H9 (cell line): ENCODE measurements around the gene RORC. TPM values are rescaled to one million over a fixed set of nuclear protein-coding genes. Genes with fewer than 3 reads are reported as not detected.

Experiments used
- DNase-seq: peaks from one replicate; pipeline ENCODE4 v3.0.0-alpha.2; 2017
- H2AFZ ChIP-seq: one replicate; pipeline ENCODE4 v1.6.1; 2013; ENCODE audit warnings: mild to moderate bottlenecking, low read length, control low read depth, moderate library complexity
- H2AK5ac ChIP-seq: 2 replicates; pipeline ENCODE4 v1.6.1; 2013; ENCODE audit warnings: low read length, control low read depth, mixed read lengths; ENCODE audit not compliant: insufficient read length
- H2BK120ac ChIP-seq: one replicate; pipeline ENCODE4 v1.6.1; 2013; ENCODE audit warnings: low read depth, mild to moderate bottlenecking, low read length, control low read depth, inconsistent platforms; ENCODE audit not compliant: poor library complexity, severe bottlenecking
- H2BK12ac ChIP-seq: 2 replicates; pipeline ENCODE4 v1.6.1; 2013; ENCODE audit warnings: low read length, control low read depth, mixed read lengths, low read depth; ENCODE audit not compliant: insufficient read length
- H2BK15ac ChIP-seq: 2 replicates; pipeline ENCODE4 v1.6.1; 2013; ENCODE audit warnings: low read depth, low read length, control low read depth
- H2BK20ac ChIP-seq: one replicate; pipeline ENCODE4 v1.6.1; 2013; ENCODE audit warnings: low read depth, mild to moderate bottlenecking, low read length, control low read depth, inconsistent platforms; ENCODE audit not compliant: poor library complexity, severe bottlenecking
- H2BK5ac ChIP-seq: 2 replicates; pipeline ENCODE4 v1.6.1; 2013; ENCODE audit warnings: low read length, control low read depth, mixed read lengths; ENCODE audit not compliant: insufficient read length
- H3K14ac ChIP-seq: 2 replicates; pipeline ENCODE4 v1.6.1; 2013; ENCODE audit warnings: low read length, control low read depth; ENCODE audit not compliant: insufficient read depth
- H3K18ac ChIP-seq: 2 replicates; pipeline ENCODE4 v1.6.1; 2013; ENCODE audit warnings: low read depth, mild to moderate bottlenecking, mixed read lengths, low read length, control low read depth; ENCODE audit not compliant: insufficient read length
- H3K23ac ChIP-seq: 2 replicates; pipeline ENCODE4 v1.6.1; 2013; ENCODE audit warnings: low read length, control low read depth, mixed read lengths, low read depth; ENCODE audit not compliant: insufficient read length
- H3K23me2 ChIP-seq: 2 replicates; pipeline ENCODE4 v1.6.1; 2013; ENCODE audit warnings: low read depth, mild to moderate bottlenecking, mixed read lengths, low read length, control low read depth; ENCODE audit not compliant: insufficient read length, poor library complexity, severe bottlenecking
- H3K27ac ChIP-seq: 2 replicates; pipeline ENCODE4 v1.5.1; 2013; ENCODE audit warnings: low read length, control low read depth, mixed read lengths, low read depth; ENCODE audit not compliant: insufficient read length
- H3K27me3 ChIP-seq: 2 replicates; pipeline ENCODE4 v1.6.1; 2013; ENCODE audit warnings: low read length, control low read depth, inconsistent platforms; ENCODE audit not compliant: insufficient read depth
- H3K4ac ChIP-seq: 2 replicates; pipeline ENCODE4 v1.6.1; 2013; ENCODE audit warnings: low read depth, mild to moderate bottlenecking, control low read depth, inconsistent platforms, low read length, moderate library complexity
- H3K4me1 ChIP-seq: 2 replicates; pipeline ENCODE4 v1.6.1; 2013; ENCODE audit warnings: low read length, control low read depth, inconsistent platforms; ENCODE audit not compliant: insufficient read depth
- H3K4me2 ChIP-seq: 2 replicates; pipeline ENCODE4 v1.6.1; 2013; ENCODE audit warnings: low read length, control low read depth, mixed read lengths; ENCODE audit not compliant: insufficient read length, insufficient read depth
- H3K56ac ChIP-seq: 2 replicates; pipeline ENCODE4 v1.6.1; 2013; ENCODE audit warnings: low read depth, mild to moderate bottlenecking, mixed read lengths, low read length, control low read depth; ENCODE audit not compliant: insufficient read length
- H3K79me1 ChIP-seq: 2 replicates; pipeline ENCODE4 v1.6.1; 2013; ENCODE audit warnings: low read depth, mild to moderate bottlenecking, moderate library complexity, low read length, control low read depth, inconsistent platforms; ENCODE audit not compliant: insufficient read depth, poor library complexity, severe bottlenecking
- H3K79me2 ChIP-seq: 2 replicates; pipeline ENCODE4 v1.6.1; 2013; ENCODE audit warnings: low read length, control low read depth, inconsistent platforms; ENCODE audit not compliant: insufficient read depth
- H3K9ac ChIP-seq: 2 replicates; pipeline ENCODE4 v1.6.1; 2013; ENCODE audit warnings: low read length, control low read depth, mixed read lengths; ENCODE audit not compliant: insufficient read length; ENCODE audit errors: extremely low read depth
- H3K9me3 ChIP-seq: one replicate; pipeline ENCODE4 v1.6.1; 2013; ENCODE audit warnings: low read depth, low read length, inconsistent platforms; ENCODE audit not compliant: control insufficient read depth
- H3T11ph ChIP-seq: one replicate; pipeline ENCODE4 v1.6.1; 2013; ENCODE audit warnings: mild to moderate bottlenecking, low read length, control low read depth, inconsistent platforms
- H4K20me1 ChIP-seq: one replicate; pipeline ENCODE4 v1.6.1; 2013; ENCODE audit not compliant: control insufficient read depth, insufficient read length, insufficient read depth
- H4K5ac ChIP-seq: 2 replicates; pipeline ENCODE4 v1.6.1; 2013; ENCODE audit warnings: low read depth, mild to moderate bottlenecking, mixed read lengths, low read length, control low read depth; ENCODE audit not compliant: insufficient read length
- H4K8ac ChIP-seq: replicated peaks from 2 replicates; pipeline ENCODE4 v1.6.1; 2013; ENCODE audit warnings: low read length, control low read depth, mixed read lengths, low read depth; ENCODE audit not compliant: insufficient read length
- H4K91ac ChIP-seq: 2 replicates; pipeline ENCODE4 v1.6.1; 2013; ENCODE audit warnings: low read depth, mild to moderate bottlenecking, moderate library complexity, mixed read lengths, low read length, control low read depth; ENCODE audit not compliant: insufficient read length
- H3K27ac Mint-ChIP-seq, 3 experiments: 2 replicates in 2 of 3; 3 replicates in 1 of 3; pipeline ENCODE4 v1.8.0; 2020 to 2021; ENCODE audit warnings: mixed read lengths in 3 of 3, mild to moderate bottlenecking in 1 of 3, moderate library complexity in 1 of 3
- H3K27me3 Mint-ChIP-seq: 2 replicates; pipeline ENCODE4 v1.8.0; 2021; ENCODE audit warnings: low read depth, mild to moderate bottlenecking, moderate library complexity, mixed read lengths
- H3K36me3 Mint-ChIP-seq, 3 experiments: 2 replicates in 2 of 3; 3 replicates in 1 of 3; pipeline ENCODE4 v1.8.0; 2020 to 2021; ENCODE audit warnings: low read depth in 3 of 3, mixed read lengths in 3 of 3; ENCODE audit not compliant: insufficient read depth in 1 of 3
- H3K4me1 Mint-ChIP-seq, 2 experiments: 2 replicates each; pipeline ENCODE4 v1.8.0; 2020; ENCODE audit warnings: mixed read lengths in 2 of 2
- H3K4me3 Mint-ChIP-seq, 2 experiments: 2 replicates in 1 of 2; 3 replicates in 1 of 2; pipeline ENCODE4 v1.8.0; 2020 to 2021; ENCODE audit warnings: mild to moderate bottlenecking in 2 of 2, mixed read lengths in 2 of 2, moderate library complexity in 1 of 2
- H3K9me3 Mint-ChIP-seq, 2 experiments: 2 replicates in 1 of 2; 3 replicates in 1 of 2; pipeline ENCODE4 v1.8.0; 2020; ENCODE audit warnings: mild to moderate bottlenecking in 2 of 2, mixed read lengths in 2 of 2, moderate library complexity in 1 of 2
- WGBS: extraction: QIAGEN DNeasy Blood & Tissue Kit; methylation state at CpG from one replicate; pipeline ENCODE4 v1.1.7; 2013; ENCODE audit warnings: missing lambda C conversion rate, low lambda C conversion rate, mixed read lengths; ENCODE audit not compliant: insufficient read length; ENCODE audit errors: extremely low coverage; 5-methylcytosine and 5-hydroxymethylcytosine counted together
- total RNA-seq: library from RNA; stranded (reverse); gene quantifications from 2 replicates; pipeline ENCODE4 v1.2.1, GENCODE V29; 2021
- TF ChIP-seq, protein P1 (sequence below): fragments of 200-600 bp; sonication (generic); conservative IDR thresholded peaks from 3 replicates; pipeline ENCODE4 v1.8.0; 2021; ENCODE audit warnings: antibody characterized with exemption, mild to moderate bottlenecking

RORC gene
- total RNA-seq, 1 experiment from 2014 or later = 0.52 TPM

DNA sequence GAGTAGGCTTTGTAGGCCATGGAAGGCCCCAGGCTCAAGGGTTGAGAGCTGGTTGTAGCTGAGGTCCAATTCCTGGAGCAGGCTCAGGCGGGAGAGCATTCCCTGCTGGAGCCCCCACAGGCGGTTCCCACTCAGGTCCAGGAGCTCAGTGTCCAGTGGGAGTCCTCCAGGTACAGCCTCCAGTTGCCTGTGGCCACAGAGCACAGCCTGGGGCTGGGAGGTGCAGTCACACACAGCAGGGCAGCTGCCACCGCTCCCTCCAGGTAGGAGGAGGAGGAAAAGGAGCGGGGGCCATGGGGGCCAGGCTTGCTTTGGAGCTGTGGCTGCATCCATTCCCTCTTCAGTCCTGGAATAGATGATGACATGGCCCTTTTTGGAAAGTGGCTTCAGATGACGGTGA, 29.2 kb downstream of the RORC start:
- Histone ChIP-seq H3T11ph (no peak overlapping the region), H2BK120ac (no peak overlapping the region), H3K79me2 (no peaks in the 10 kb centered on the region), H3K4ac (no peak overlapping the region; the same call in 1 of the 2 replicates), H3K9me3 (no peaks in the 10 kb centered on the region), H3K18ac (no peak overlapping the region), H3K27me3 (0 out of 2 replicates have a peak, but pooled peaks cover 2% of the 10 kb centered on the region), H3K56ac (no peak overlapping the region), H2BK15ac (no peak overlapping the region), H3K27ac (no peak overlapping the region), H2AK5ac (no peak overlapping the region), H3K23ac (no peak overlapping the region), H2AFZ (no peak overlapping the region), H3K9ac (no peak overlapping the region), H4K8ac (no peak overlapping the region), H4K5ac (no peak overlapping the region), H3K4me2 (no peak overlapping the region), H2BK20ac (no peak overlapping the region), H3K4me1 (no peaks in the 10 kb centered on the region), H4K91ac (no peak overlapping the region), H3K79me1 (no peaks in the 10 kb centered on the region), H4K20me1 (no peaks in the 10 kb centered on the region), H3K14ac (no peak overlapping the region), H2BK5ac (no peak overlapping the region), H3K23me2 (no peaks in the 10 kb centered on the region), H2BK12ac (no peak overlapping the region)
- Mint-ChIP-seq H3K9me3 (no peaks in the 10 kb centered on the region), H3K4me3 (no peak overlapping the region), H3K36me3 (no peaks in the 10 kb centered on the region), H3K4me1 (peaks cover 3 to 16% of the 10 kb centered on the region in 2 experiments; a peak in 3 of 4 replicates), H3K27me3 (peaks cover 11% of the 10 kb centered on the region), H3K27ac (no peak overlapping the region; a peak in 1 of 7 replicates)
- no peak for DNase-seq
- TF ChIP-seq, protein P1, sequence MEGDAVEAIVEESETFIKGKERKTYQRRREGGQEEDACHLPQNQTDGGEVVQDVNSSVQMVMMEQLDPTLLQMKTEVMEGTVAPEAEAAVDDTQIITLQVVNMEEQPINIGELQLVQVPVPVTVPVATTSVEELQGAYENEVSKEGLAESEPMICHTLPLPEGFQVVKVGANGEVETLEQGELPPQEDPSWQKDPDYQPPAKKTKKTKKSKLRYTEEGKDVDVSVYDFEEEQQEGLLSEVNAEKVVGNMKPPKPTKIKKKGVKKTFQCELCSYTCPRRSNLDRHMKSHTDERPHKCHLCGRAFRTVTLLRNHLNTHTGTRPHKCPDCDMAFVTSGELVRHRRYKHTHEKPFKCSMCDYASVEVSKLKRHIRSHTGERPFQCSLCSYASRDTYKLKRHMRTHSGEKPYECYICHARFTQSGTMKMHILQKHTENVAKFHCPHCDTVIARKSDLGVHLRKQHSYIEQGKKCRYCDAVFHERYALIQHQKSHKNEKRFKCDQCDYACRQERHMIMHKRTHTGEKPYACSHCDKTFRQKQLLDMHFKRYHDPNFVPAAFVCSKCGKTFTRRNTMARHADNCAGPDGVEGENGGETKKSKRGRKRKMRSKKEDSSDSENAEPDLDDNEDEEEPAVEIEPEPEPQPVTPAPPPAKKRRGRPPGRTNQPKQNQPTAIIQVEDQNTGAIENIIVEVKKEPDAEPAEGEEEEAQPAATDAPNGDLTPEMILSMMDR = no peak
- WGBS = no CpG with 5 or more reads among the region's 5 CpGs
